ENCODE data around the gene SMARCC1. TPM values are rescaled to one million over a fixed set of nuclear protein-coding genes. Genes with fewer than 3 reads are reported as not detected.
A peak's percentile ranks its signal among the peaks of the same experiment; 100 is the strongest.
"Not testable (repeated sequence)": the region's sequence is repeated elsewhere in the genome, so short reads cannot be mapped to it uniquely, and the experiment has no call there.

Gene SMARCC1
- total RNA-seq, 1 experiment from 2014 or later: 249 TPM

DNA sequence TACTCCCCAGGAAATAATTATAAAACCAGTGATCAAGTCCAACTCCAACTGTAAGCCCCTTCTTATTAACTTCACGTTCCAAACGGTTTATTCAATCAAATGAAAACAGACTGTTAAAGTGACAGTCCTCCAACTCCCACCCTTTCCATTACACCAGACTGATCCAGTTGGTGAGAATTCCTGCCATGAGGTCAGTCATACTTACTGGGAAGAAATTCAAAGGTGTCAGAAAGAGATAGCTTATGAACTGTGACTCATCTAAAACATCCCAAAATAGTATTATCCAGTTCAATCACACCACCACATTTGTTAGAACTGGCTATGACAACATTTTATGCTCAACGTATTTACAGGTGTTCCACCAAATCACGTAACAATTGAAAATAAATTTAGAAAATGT lies 19.5 kb downstream of the SMARCC1 start (continued):
- no peak for TF ChIP-seq MXD4 (CRISPR knock-in tag; IDR thresholded peaks at IDR 0.05; ENCODE audit: borderline replicate concordance)

DNA sequence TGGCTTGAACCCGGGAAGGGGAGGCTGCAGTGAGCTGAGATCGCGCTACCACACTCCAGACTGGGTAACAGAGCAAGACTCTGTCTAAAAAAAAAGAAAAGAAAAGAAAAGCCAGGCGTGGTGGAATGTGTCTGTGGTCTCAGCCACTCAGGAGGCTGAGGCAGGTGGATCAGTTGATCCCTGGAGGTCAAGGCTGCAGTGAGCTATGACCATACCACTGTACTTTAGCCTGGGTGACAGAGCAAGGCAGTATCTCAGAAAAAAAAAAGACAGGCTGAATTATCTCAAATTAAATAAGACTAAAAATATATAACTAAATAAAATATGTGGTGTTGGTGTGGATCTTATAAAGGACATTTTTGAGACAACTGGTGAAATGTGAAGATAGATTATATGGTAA lies 20.6 kb downstream of the SMARCC1 start:
- CTCF ChIA-PET: no interaction called here
- no peak for DNase-seq (ENCODE audit: low spot score)
- Mint-ChIP-seq H3K4me1 (no peaks in the 10 kb centered on the region), H3K27ac (no peak overlapping the region), H3K36me3 (peaks cover 43% of the 10 kb centered on the region), H3K4me3 (no peak overlapping the region), H3K27me3 (ENCODE audit: low read depth) (no peaks in the 10 kb centered on the region), H3K9me3 (no peaks in the 10 kb centered on the region)
- ATAC-seq: no peak
- TF ChIP-seq ESRRA (CRISPR knock-in tag; IDR thresholded peaks at IDR 0.05; ENCODE audit: borderline replicate concordance) (no peak), GABPB1 (CRISPR knock-in tag; IDR thresholded peaks at IDR 0.05) (no peak), ZNF121 (CRISPR knock-in tag; IDR thresholded peaks at IDR 0.05) (no peak), JUN (CRISPR knock-in tag; IDR thresholded peaks at IDR 0.05) (no peak), CBFB (CRISPR knock-in tag; IDR thresholded peaks at IDR 0.05; ENCODE audit: low read depth) (no peak), OVOL2 (CRISPR knock-in tag; IDR thresholded peaks at IDR 0.05; ENCODE audit: borderline replicate concordance) (no peak), NR3C1 (CRISPR knock-in tag; conservative IDR thresholded peaks at IDR 0.05; ENCODE audit: low read depth) (no peak), CREB1 (CRISPR knock-in tag; IDR thresholded peaks at IDR 0.05) (no peak), MXD4 (CRISPR knock-in tag; IDR thresholded peaks at IDR 0.05; ENCODE audit: borderline replicate concordance) (no peak), RORB (CRISPR knock-in tag; IDR thresholded peaks at IDR 0.05) (no peak), IRF2 (CRISPR knock-in tag; IDR thresholded peaks at IDR 0.05; ENCODE audit: borderline replicate concordance, low read depth) (no peak), ETV6 (CRISPR knock-in tag; IDR thresholded peaks at IDR 0.05) (no peak)
- TF ChIP-seq, protein P1, sequence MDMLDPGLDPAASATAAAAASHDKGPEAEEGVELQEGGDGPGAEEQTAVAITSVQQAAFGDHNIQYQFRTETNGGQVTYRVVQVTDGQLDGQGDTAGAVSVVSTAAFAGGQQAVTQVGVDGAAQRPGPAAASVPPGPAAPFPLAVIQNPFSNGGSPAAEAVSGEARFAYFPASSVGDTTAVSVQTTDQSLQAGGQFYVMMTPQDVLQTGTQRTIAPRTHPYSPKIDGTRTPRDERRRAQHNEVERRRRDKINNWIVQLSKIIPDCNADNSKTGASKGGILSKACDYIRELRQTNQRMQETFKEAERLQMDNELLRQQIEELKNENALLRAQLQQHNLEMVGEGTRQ (CRISPR knock-in tag; IDR thresholded peaks at IDR 0.05): no peak
- TF ChIP-seq, protein P2, sequence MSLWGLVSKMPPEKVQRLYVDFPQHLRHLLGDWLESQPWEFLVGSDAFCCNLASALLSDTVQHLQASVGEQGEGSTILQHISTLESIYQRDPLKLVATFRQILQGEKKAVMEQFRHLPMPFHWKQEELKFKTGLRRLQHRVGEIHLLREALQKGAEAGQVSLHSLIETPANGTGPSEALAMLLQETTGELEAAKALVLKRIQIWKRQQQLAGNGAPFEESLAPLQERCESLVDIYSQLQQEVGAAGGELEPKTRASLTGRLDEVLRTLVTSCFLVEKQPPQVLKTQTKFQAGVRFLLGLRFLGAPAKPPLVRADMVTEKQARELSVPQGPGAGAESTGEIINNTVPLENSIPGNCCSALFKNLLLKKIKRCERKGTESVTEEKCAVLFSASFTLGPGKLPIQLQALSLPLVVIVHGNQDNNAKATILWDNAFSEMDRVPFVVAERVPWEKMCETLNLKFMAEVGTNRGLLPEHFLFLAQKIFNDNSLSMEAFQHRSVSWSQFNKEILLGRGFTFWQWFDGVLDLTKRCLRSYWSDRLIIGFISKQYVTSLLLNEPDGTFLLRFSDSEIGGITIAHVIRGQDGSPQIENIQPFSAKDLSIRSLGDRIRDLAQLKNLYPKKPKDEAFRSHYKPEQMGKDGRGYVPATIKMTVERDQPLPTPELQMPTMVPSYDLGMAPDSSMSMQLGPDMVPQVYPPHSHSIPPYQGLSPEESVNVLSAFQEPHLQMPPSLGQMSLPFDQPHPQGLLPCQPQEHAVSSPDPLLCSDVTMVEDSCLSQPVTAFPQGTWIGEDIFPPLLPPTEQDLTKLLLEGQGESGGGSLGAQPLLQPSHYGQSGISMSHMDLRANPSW (CRISPR knock-in tag; conservative IDR thresholded peaks at IDR 0.05; ENCODE audit: low read depth): no peak
- TF ChIP-seq, protein P3, sequence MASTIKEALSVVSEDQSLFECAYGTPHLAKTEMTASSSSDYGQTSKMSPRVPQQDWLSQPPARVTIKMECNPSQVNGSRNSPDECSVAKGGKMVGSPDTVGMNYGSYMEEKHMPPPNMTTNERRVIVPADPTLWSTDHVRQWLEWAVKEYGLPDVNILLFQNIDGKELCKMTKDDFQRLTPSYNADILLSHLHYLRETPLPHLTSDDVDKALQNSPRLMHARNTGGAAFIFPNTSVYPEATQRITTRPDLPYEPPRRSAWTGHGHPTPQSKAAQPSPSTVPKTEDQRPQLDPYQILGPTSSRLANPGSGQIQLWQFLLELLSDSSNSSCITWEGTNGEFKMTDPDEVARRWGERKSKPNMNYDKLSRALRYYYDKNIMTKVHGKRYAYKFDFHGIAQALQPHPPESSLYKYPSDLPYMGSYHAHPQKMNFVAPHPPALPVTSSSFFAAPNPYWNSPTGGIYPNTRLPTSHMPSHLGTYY (CRISPR knock-in tag; IDR thresholded peaks at IDR 0.05): no peak
- TF ChIP-seq, protein P4, sequence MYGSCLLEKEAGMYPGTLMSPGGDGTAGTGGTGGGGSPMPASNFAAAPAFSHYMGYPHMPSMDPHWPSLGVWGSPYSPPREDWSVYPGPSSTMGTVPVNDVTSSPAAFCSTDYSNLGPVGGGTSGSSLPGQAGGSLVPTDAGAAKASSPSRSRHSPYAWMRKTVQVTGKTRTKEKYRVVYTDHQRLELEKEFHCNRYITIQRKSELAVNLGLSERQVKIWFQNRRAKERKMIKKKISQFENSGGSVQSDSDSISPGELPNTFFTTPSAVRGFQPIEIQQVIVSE (CRISPR knock-in tag; IDR thresholded peaks at IDR 0.05; ENCODE audit: borderline replicate concordance): no peak
- TF ChIP-seq, protein P5, sequence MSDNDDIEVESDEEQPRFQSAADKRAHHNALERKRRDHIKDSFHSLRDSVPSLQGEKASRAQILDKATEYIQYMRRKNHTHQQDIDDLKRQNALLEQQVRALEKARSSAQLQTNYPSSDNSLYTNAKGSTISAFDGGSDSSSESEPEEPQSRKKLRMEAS (CRISPR knock-in tag; IDR thresholded peaks at IDR 0.05): no peak
- TF ChIP-seq, protein P6, sequence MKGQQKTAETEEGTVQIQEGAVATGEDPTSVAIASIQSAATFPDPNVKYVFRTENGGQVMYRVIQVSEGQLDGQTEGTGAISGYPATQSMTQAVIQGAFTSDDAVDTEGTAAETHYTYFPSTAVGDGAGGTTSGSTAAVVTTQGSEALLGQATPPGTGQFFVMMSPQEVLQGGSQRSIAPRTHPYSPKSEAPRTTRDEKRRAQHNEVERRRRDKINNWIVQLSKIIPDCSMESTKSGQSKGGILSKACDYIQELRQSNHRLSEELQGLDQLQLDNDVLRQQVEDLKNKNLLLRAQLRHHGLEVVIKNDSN (CRISPR knock-in tag; IDR thresholded peaks at IDR 0.05): no peak
- TF ChIP-seq, protein P7, sequence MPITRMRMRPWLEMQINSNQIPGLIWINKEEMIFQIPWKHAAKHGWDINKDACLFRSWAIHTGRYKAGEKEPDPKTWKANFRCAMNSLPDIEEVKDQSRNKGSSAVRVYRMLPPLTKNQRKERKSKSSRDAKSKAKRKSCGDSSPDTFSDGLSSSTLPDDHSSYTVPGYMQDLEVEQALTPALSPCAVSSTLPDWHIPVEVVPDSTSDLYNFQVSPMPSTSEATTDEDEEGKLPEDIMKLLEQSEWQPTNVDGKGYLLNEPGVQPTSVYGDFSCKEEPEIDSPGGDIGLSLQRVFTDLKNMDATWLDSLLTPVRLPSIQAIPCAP (CRISPR knock-in tag; IDR thresholded peaks at IDR 0.05): no peak
- TF ChIP-seq, protein P8, sequence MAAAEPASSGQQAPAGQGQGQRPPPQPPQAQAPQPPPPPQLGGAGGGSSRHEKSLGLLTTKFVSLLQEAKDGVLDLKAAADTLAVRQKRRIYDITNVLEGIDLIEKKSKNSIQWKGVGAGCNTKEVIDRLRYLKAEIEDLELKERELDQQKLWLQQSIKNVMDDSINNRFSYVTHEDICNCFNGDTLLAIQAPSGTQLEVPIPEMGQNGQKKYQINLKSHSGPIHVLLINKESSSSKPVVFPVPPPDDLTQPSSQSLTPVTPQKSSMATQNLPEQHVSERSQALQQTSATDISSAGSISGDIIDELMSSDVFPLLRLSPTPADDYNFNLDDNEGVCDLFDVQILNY (CRISPR knock-in tag; IDR thresholded peaks at IDR 0.05): no peak
- POLR2A ChIA-PET: interaction anchor here (0.9 kb wide), 1 partner anchor 14 kb away, joined by 3 read pairs; no protein-coding TSS in a partner anchor

DNA sequence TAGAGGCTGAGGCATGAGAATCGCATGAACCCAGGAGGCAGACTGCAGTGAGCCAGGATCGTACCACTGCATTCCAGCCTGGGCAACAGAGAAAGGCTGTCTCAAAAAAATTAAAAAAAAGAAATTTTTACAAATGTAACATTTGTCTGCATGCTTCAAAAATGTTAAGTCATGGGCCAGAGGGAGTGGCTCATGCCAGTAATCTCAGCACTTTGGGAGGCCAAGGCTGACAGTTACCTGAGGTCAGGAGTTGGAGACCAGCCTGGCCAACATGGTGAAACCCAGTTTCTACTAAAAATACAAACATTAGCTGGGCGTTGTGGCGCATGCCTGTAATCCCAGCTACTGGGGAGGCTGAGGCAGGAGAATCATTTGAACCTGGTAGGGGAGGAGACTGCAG lies 21.5 kb downstream of the SMARCC1 start:
- H3K27me3 Mint-ChIP-seq (ENCODE audit: low read depth); H3K4me3 Mint-ChIP-seq; CTCF ChIA-PET; ATAC-seq; POLR2A ChIA-PET; H3K4me1 Mint-ChIP-seq; DNase-seq (ENCODE audit: low spot score); H3K9me3 Mint-ChIP-seq: not testable (repeated sequence)
- Mint-ChIP-seq H3K36me3 (peaks cover 38% of the 10 kb centered on the region), H3K27ac (peak overlapping the region; percentile 76)
